NT2/D1 (cell line): ENCODE results near the gene NME5.

Experiments used
- DNase-seq: peaks from one replicate; pipeline ENCODE4 v3.0.0-alpha.2; 2011; ENCODE audit warnings: low read depth, low spot score
- H3K27me3 ChIP-seq: 2 replicates; pipeline ENCODE4 v1.6.0; 2011; ENCODE audit warnings: mild to moderate bottlenecking; ENCODE audit not compliant: insufficient read length, insufficient read depth
- H3K36me3 ChIP-seq: 2 replicates; pipeline ENCODE4 v1.6.1; 2011; ENCODE audit warnings: mild to moderate bottlenecking, low read length, mixed read lengths; ENCODE audit not compliant: insufficient read depth, insufficient read length
- H3K4me1 ChIP-seq: 2 replicates; pipeline ENCODE4 v1.5.1; 2011; ENCODE audit not compliant: insufficient read depth, insufficient read length
- H3K4me3 ChIP-seq: 2 replicates; pipeline ENCODE4 v1.5.1; 2011; ENCODE audit warnings: low read depth; ENCODE audit not compliant: insufficient read length
- H3K9ac ChIP-seq: 2 replicates; pipeline ENCODE4 v1.6.0; 2011; ENCODE audit warnings: low read depth; ENCODE audit not compliant: insufficient read length
- H3K9me3 ChIP-seq: 2 replicates; pipeline ENCODE4 v1.5.1; 2011; ENCODE audit warnings: mild to moderate bottlenecking, low read length; ENCODE audit not compliant: insufficient read depth
- SUZ12 ChIP-seq: IDR thresholded peaks from 2 replicates; pipeline ENCODE4 v1.6.1; 2011; ENCODE audit not compliant: insufficient read length, insufficient read depth; ENCODE audit errors: extremely low read depth
- YY1 ChIP-seq: IDR thresholded peaks from 2 replicates; pipeline ENCODE4 v1.6.1; 2011; ENCODE audit not compliant: insufficient read length, insufficient read depth
- ZNF274 ChIP-seq: IDR thresholded peaks from 2 replicates; pipeline ENCODE4 v1.6.1; 2011; ENCODE audit warnings: mild to moderate bottlenecking, low read depth, low read length

NME5 gene

GRCh38 chr5:138138949-138139780 lies at the start of gene NME5:
TSS of gene NME5 (minus strand) at chr5:138139428. CDS start at chr5:138138780, 648 bp downstream.
- DNase-seq = peak; percentile 38

GRCh38 chr5:138188626-138189025 lies 49.4 kb upstream of the NME5 start:
- H3K9me3 ChIP-seq = no peaks in the 10 kb centered on the region
- H3K4me3 ChIP-seq = no peak overlapping the region
- H3K27me3 ChIP-seq = no peaks in the 10 kb centered on the region
- H3K4me1 ChIP-seq = no peaks in the 10 kb centered on the region
- DNase-seq = no peak
- TF ChIP-seq YY1 = no peak
- TF ChIP-seq SUZ12 = no peak
- TF ChIP-seq ZNF274 = no peak
- no peak overlapping the region for H3K9ac ChIP-seq
- peaks cover 85% of the 10 kb centered on the region for H3K36me3 ChIP-seq

More at GRCh38 chr5:138138949-138139780, at the start of gene NME5:
- peak within 1 kb of the TSS; percentile 55 for H3K4me3 ChIP-seq
- H3K36me3 ChIP-seq = no peaks in the 10 kb centered on the region
- TF ChIP-seq YY1 = no peak
- TF ChIP-seq SUZ12 = no peak
- TF ChIP-seq ZNF274 = no peak
- no peaks in the 10 kb centered on the region for H3K27me3 ChIP-seq
- H3K9me3 ChIP-seq = peaks cover 6% of the 10 kb centered on the region; the same call in 1 of the 2 replicates
- no peaks in the 10 kb centered on the region for H3K4me1 ChIP-seq
- H3K9ac ChIP-seq = peak within 1 kb of the TSS; percentile 42

DNA sequence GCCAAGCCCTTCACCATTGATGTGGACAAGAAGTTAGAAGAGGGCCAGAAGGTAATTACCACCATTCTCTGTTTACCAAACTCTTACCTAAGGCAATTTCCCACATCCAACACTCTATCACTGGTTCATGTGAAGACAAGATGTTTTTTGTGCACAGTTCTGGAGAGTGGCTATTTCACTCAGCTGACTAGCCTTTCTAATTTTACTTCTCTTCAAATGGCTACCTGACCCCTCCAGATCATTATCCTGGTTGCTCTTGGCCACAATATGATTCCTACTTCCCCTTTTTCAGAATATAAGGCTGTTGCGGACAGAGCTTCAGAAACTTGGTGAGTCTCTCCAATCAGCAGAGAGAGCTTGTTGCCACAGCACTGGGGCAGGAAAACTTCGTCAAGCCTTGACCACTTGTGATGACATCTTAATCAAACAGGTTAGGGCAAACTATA lies 46.8 kb upstream of the NME5 start:
- peaks cover 93% of the 10 kb centered on the region for H3K36me3 ChIP-seq
- no peak for DNase-seq
- H3K4me3 ChIP-seq = no peak overlapping the region
- no peaks in the 10 kb centered on the region for H3K4me1 ChIP-seq
- H3K27me3 ChIP-seq = no peaks in the 10 kb centered on the region
- H3K9ac ChIP-seq = no peak overlapping the region
- H3K9me3 ChIP-seq = no peaks in the 10 kb centered on the region
- TF ChIP-seq YY1 (no peak), SUZ12 (no peak), ZNF274 (no peak)

DNA sequence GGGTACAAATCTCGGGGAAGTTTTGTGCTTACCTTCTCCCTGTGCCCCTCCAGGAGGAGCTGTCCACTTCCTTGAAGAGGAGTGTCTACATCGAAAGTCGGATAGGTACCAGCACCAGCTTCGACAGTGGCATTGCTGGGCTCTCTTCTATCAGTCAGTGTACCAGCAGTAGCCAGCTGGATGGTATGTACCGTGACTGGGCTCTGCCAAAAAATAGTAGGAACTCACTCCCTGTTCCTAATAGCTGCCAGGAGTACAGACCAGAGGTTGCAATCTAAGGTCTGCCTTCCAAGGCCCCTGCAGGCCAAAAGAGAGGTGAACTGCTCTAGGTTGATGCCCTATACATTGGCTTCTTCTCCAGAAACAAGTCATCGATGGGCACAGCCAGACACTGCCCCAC lies 43.6 kb upstream of the NME5 start:
- H3K9me3 ChIP-seq = no peaks in the 10 kb centered on the region
- no peak for DNase-seq
- H3K36me3 ChIP-seq = peaks cover 69% of the 10 kb centered on the region

GRCh38 chr5:138180841-138181240 lies 41.6 kb upstream of the NME5 start:
- Histone ChIP-seq H3K36me3 (peaks cover 65% of the 10 kb centered on the region), H3K9ac (no peak overlapping the region), H3K27me3 (no peaks in the 10 kb centered on the region), H3K4me3 (no peak overlapping the region), H3K9me3 (no peaks in the 10 kb centered on the region), H3K4me1 (no peaks in the 10 kb centered on the region)
- no peak for TF ChIP-seq YY1
- TF ChIP-seq ZNF274 = no peak
- TF ChIP-seq SUZ12 = no peak
- no peak for DNase-seq

More for the DNA sequence above, 43.6 kb upstream of the NME5 start:
- Histone ChIP-seq H3K27me3 (no peaks in the 10 kb centered on the region), H3K9ac (no peak overlapping the region), H3K4me1 (no peaks in the 10 kb centered on the region), H3K4me3 (no peak overlapping the region)
- TF ChIP-seq ZNF274 (no peak), YY1 (no peak), SUZ12 (no peak)

- Histone ChIP-seq H3K36me3 (peaks cover 64% of the 10 kb centered on the region), H3K27me3 (no peaks in the 10 kb centered on the region), H3K9me3 (no peaks in the 10 kb centered on the region), H3K4me1 (no peaks in the 10 kb centered on the region), H3K9ac (peak overlapping the region; percentile 88), H3K4me3 (peak overlapping the region; percentile 93)
- DNase-seq = no peak
- TF ChIP-seq SUZ12 (no peak), YY1 (no peak), ZNF274 (no peak)
Measured at GRCh38 chr5:138180183-138180782, 41.1 kb upstream of the NME5 start.

GRCh38 chr5:138179277-138179857 lies 40.1 kb upstream of the NME5 start:
- peaks cover 61% of the 10 kb centered on the region for H3K36me3 ChIP-seq
- peak overlapping the region; percentile 88 for H3K9ac ChIP-seq
- H3K4me1 ChIP-seq = no peaks in the 10 kb centered on the region
- H3K9me3 ChIP-seq = no peaks in the 10 kb centered on the region
- H3K27me3 ChIP-seq = no peaks in the 10 kb centered on the region
- no peak for DNase-seq
- no peak for TF ChIP-seq YY1
- TF ChIP-seq SUZ12 = no peak
- TF ChIP-seq ZNF274 = no peak
- H3K4me3 ChIP-seq = peak overlapping the region; percentile 93
